Lower lobe of right lung (tissue), 2 donors: ENCODE measurements around the gene DDR2. TPM values are rescaled to one million over a fixed set of nuclear protein-coding genes. Genes with fewer than 3 reads are reported as not detected.
A peak's percentile ranks its signal among the peaks of the same experiment; 100 is the strongest.

Source experiments
- ATAC-seq, 2 donors: fragments of 200-7000 bp; cut with Tn5 transposase; one replicate each; pipeline ENCODE4 v1.9.1; 2020 to 2022; ENCODE audit warnings: mild to moderate bottlenecking in 2 of 2, moderate library complexity in 2 of 2
- DNase-seq: peaks from one replicate; pipeline ENCODE4 v3.0.0-alpha.2; 2020
- H3K27ac ChIP-seq: fragments of 200-600 bp; one replicate; pipeline ENCODE4 v1.8.0; 2022
- H3K27me3 ChIP-seq: fragments of 200-600 bp; one replicate; pipeline ENCODE4 v1.8.0; 2022; ENCODE audit warnings: low read depth
- H3K36me3 ChIP-seq: fragments of 200-600 bp; one replicate; pipeline ENCODE4 v1.8.0; 2022; ENCODE audit warnings: mild to moderate bottlenecking
- H3K4me1 ChIP-seq: fragments of 200-600 bp; one replicate; pipeline ENCODE4 v1.8.0; 2022
- H3K4me3 ChIP-seq: fragments of 200-600 bp; one replicate; pipeline ENCODE4 v1.8.0; 2022; ENCODE audit warnings: mild to moderate bottlenecking
- H3K9me3 ChIP-seq: fragments of 200-600 bp; one replicate; pipeline ENCODE4 v1.8.0; 2022
- intact Hi-C: fragments of 100-400 bp; cut with DNase I; formaldehyde crosslinking; loops from one replicate; pipeline ENCODE4 v1.11.0; 2022
- total RNA-seq: library from RNA; stranded (reverse); fragmentation: NEBNext Ultra II Directional; extraction: Animal tissue kit (Norgen Biotek cat#: 25700); gene quantifications from one replicate; pipeline ENCODE4 v1.2.1, GENCODE V29; 2021
- TF ChIP-seq, protein P1 (sequence below): fragments of 200-600 bp; IDR thresholded peaks from one replicate; pipeline ENCODE4 v1.8.0; 2022; ENCODE audit warnings: antibody characterized with exemption, mild to moderate bottlenecking
- donor health status: DM: no; HTN: yes; CAD: no; lungs with severe emphysema.

DDR2 gene
- total RNA-seq, 1 donor from 2014 or later: 47.0 TPM

DNA sequence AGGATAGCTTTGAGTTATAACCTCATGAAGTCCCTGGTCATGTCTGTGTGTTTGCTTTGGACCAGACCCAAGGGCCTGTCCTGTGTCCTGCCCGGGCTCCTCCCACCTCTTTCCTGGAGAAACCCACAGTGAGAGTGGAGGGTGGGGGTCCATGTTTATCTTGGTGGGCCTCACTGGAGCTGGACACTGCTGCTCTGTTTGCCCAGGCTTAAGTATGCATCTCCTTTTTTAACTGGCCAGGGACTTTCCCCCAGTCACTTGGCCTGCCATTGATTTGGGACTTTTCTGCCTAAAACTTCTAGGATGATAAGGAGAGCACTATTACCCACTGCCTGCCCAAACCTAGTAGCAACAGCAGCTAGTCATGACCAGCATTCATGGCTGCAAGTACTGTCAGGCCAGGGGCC lies 49.8 kb downstream of the DDR2 start:
- intact Hi-C loops: no loop called here
- DNase-seq: no peak
- no peak overlapping the region for H3K4me3 ChIP-seq
- H3K4me1 ChIP-seq: peaks cover 3% of the 10 kb centered on the region
- H3K27me3 ChIP-seq: no peaks in the 10 kb centered on the region
- peak in 1 of 2 donors; percentile 26 for ATAC-seq
- no peaks in the 10 kb centered on the region for H3K36me3 ChIP-seq
- no peaks in the 10 kb centered on the region for H3K9me3 ChIP-seq
- TF ChIP-seq, protein P1, sequence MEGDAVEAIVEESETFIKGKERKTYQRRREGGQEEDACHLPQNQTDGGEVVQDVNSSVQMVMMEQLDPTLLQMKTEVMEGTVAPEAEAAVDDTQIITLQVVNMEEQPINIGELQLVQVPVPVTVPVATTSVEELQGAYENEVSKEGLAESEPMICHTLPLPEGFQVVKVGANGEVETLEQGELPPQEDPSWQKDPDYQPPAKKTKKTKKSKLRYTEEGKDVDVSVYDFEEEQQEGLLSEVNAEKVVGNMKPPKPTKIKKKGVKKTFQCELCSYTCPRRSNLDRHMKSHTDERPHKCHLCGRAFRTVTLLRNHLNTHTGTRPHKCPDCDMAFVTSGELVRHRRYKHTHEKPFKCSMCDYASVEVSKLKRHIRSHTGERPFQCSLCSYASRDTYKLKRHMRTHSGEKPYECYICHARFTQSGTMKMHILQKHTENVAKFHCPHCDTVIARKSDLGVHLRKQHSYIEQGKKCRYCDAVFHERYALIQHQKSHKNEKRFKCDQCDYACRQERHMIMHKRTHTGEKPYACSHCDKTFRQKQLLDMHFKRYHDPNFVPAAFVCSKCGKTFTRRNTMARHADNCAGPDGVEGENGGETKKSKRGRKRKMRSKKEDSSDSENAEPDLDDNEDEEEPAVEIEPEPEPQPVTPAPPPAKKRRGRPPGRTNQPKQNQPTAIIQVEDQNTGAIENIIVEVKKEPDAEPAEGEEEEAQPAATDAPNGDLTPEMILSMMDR: no peak
- no peak overlapping the region for H3K27ac ChIP-seq

DNA sequence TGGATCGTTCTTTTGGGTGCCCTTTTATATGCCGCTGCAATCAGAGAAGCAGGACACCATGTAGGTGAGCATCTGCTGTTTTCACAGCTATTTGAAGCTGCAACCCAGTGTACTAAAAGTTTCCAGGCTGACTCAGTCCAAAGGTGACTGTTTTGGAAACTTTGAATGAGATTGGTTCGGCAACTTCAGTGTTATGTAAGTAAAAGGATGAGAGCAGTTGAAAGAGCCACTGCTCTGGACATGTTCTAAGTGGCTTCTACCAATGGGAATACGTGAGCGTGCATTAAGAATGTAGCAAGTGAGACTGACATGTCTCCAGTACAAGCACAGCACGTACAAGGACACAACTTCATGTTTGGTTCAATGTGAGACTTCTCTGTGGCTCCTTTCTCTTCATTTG lies 55.6 kb downstream of the DDR2 start:
- no peak for DNase-seq
- Histone ChIP-seq H3K9me3 (no peaks in the 10 kb centered on the region), H3K4me1 (peaks cover 12% of the 10 kb centered on the region), H3K36me3 (no peaks in the 10 kb centered on the region), H3K27ac (no peak overlapping the region), H3K4me3 (no peak overlapping the region), H3K27me3 (no peaks in the 10 kb centered on the region)
- intact Hi-C loops: no loop called here
- ATAC-seq: no peak
- TF ChIP-seq, protein P1: no peak

DNA sequence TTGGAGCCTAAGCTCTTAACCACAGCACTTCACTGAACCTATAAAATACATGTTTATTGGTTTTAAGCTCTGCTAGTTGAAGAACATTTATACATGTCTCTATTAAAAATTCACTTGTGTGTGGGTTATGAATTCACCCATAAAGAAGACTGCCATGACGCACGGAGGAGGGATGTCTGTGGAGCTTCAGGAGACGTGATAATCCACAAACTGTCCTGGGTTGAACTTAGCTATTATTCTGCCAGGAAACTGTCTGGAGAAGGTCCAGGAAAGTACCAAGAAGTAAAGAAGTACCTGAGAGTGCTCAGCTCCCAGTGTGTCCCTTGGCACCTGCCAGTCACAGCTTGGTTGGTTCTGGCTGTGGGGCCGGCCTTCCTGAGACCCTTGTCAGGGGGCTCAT lies 56.3 kb downstream of the DDR2 start:
- no peaks in the 10 kb centered on the region for H3K36me3 ChIP-seq
- peaks cover 12% of the 10 kb centered on the region for H3K4me1 ChIP-seq
- no peak overlapping the region for H3K27ac ChIP-seq
- no peaks in the 10 kb centered on the region for H3K27me3 ChIP-seq
- ATAC-seq (no peak), DNase-seq (no peak)
- TF ChIP-seq, protein P1: no peak
- H3K4me3 ChIP-seq: no peak overlapping the region
- intact Hi-C loops: no loop called here
- no peaks in the 10 kb centered on the region for H3K9me3 ChIP-seq

DNA sequence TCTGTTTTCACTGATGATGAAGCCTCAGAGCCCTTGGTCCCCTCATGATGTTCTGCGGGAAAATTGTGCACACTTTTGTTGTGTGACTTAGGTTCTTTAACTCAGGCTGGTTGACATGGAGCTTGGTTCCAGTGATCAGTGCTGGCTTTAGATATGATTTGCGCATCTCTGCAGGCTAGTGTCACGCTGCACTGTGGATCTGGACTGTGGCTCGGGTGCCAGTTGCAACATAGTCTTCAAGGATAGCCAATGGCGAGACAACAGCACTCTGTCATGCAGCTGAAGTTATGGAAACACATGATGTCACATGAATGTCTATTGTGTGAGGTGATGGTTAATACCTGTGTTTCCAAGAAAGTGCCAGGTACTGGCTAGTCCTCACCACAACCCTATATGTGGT lies 56.7 kb downstream of the DDR2 start:
- no peaks in the 10 kb centered on the region for H3K27me3 ChIP-seq
- TF ChIP-seq, protein P1: no peak
- intact Hi-C loops: no loop called here
- DNase-seq (no peak), ATAC-seq (no peak)
- no peak overlapping the region for H3K4me3 ChIP-seq
- H3K27ac ChIP-seq: no peak overlapping the region
- no peaks in the 10 kb centered on the region for H3K9me3 ChIP-seq
- no peaks in the 10 kb centered on the region for H3K36me3 ChIP-seq
- H3K4me1 ChIP-seq: peaks cover 12% of the 10 kb centered on the region

DNA sequence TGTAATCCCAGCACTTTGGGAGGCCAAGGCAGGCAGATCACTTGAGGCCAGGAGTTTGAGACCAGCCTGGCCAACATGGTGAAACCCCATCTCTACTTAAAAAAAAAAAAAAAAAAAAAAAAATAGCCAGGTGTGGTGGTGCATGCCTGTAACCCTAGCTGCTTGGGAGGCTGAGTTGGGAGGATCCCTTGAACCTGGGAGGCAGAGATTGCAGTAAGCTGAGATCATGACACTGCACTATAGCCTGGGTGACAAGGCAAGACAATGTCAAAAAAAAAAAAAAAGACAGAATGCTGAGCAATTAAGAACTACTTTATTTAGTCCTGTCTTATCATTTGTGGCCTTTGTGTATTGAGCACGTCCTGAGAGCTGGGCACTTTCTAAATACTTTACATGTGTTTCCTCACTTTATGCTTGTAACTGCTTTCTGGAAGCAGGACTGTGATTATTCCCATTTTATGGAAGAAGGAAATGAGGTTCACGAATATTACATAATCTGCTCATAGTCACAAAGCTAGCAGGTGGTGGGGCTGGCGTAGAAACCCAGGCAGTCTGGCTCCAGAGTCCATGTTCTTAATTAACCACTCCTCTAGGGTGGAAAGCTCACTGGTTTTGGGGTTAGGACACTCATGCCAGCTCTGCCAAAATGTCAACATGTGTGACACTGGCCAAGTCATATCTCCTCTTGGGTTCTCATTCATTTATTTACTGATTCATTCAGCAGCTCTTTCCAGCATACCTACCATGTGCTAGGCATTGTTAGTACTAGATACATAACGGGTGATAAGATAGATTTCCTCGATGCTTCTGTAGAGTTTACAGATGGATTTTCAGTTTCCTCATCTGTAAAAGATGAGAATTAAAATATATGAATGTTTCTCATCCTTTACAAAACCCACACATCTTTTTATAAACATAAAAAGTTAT lies 57.7 kb downstream of the DDR2 start:
- intact Hi-C loops: no loop called here

More for the DNA sequence above, 57.7 kb downstream of the DDR2 start:
- H3K4me3 ChIP-seq: no peak overlapping the region
- DNase-seq (no peak), ATAC-seq (no peak)
- no peaks in the 10 kb centered on the region for H3K36me3 ChIP-seq
- TF ChIP-seq, protein P1: no peak
- no peaks in the 10 kb centered on the region for H3K9me3 ChIP-seq
- peaks cover 12% of the 10 kb centered on the region for H3K4me1 ChIP-seq
- no peak overlapping the region for H3K27ac ChIP-seq
- no peaks in the 10 kb centered on the region for H3K27me3 ChIP-seq
